Transverse colon (tissue), 4 donors: Measurements from ENCODE around the gene RAPGEF4. TPM values are rescaled to one million over a fixed set of nuclear protein-coding genes. Genes with fewer than 3 reads are reported as not detected.

Experiments used
- DNase-seq: peaks from one replicate; pipeline ENCODE4 v3.0.0-alpha.2; 2019
- H3K27ac ChIP-seq, 4 donors: fragments of 200-600 bp; sonication (generic); 2 replicates each; pipeline ENCODE4 v1.5.1; 2016 to 2018; ENCODE audit warnings: inconsistent platforms in 4 of 4
- H3K27me3 ChIP-seq: fragments of 200-600 bp; sonication (generic); 2 replicates; pipeline ENCODE4 v1.5.1; 2017; ENCODE audit warnings: inconsistent platforms
- H3K36me3 ChIP-seq, 4 donors: fragments of 200-600 bp; sonication (generic); 2 replicates each; pipeline ENCODE4 v1.5.1; 2017 to 2019; ENCODE audit warnings: inconsistent platforms in 4 of 4
- H3K4me1 ChIP-seq, 4 donors: fragments of 200-600 bp; sonication (generic); 2 replicates each; pipeline ENCODE4 v1.5.1; 2017 to 2020; ENCODE audit warnings: inconsistent platforms in 4 of 4
- H3K4me3 ChIP-seq, 4 donors: fragments of 200-600 bp; sonication (generic); 1 replicate in 1 of 4; 2 replicates in 3 of 4; pipeline versions ENCODE4 v1.5.1 to v1.6.1; 2017 to 2019; ENCODE audit warnings: inconsistent platforms in 4 of 4
- H3K9me3 ChIP-seq, 2 donors: fragments of 200-600 bp; sonication (generic); 2 replicates each; pipeline ENCODE4 v1.5.1; 2017 to 2019; ENCODE audit warnings: inconsistent platforms in 2 of 2
- EP300 ChIP-seq: sonication (generic); formaldehyde crosslinking; IDR thresholded peaks from one replicate; pipeline ENCODE4 v1.6.1; 2017; ENCODE audit warnings: antibody characterized with exemption, low read depth
- POLR2A ChIP-seq: fragments of 450-650 bp; IDR thresholded peaks from one replicate; pipeline ENCODE4 v1.6.1; 2016; ENCODE audit warnings: antibody characterized with exemption, mild to moderate bottlenecking, moderate library complexity
- POLR2AphosphoS5 ChIP-seq, 3 donors: sonication (generic); formaldehyde crosslinking; IDR thresholded peaks; one replicate each; pipeline ENCODE4 v1.6.1; 2016; ENCODE audit warnings: antibody characterized with exemption in 3 of 3
- WGBS, 2 donors: methylation state at CpG; one replicate each; pipeline ENCODE4 v1.1.5; 2018; ENCODE audit warnings: low coverage in 1 of 2; 5-methylcytosine and 5-hydroxymethylcytosine counted together
- in situ Hi-C, 4 donors: fragments of 200-750 bp; cut with MboI; loops; one replicate each; pipeline versions ENCODE4 v1.15.0 to v1.15.1; 2017; ENCODE audit warnings: low sequenced_read_pairs in 3 of 4, low pct_ligation_motif_present in 1 of 4, low pct_unique_long_range_greater_than_20kb in 1 of 4
- intact Hi-C: fragments of 100-400 bp; cut with DNase I; formaldehyde crosslinking; loops from one replicate; pipeline ENCODE4 v1.15.1; 2023; ENCODE audit warnings: low total_unique reads
- total RNA-seq, 4 donors: library from RNA; depleted of rRNA; stranded (reverse); fragments of >200 nt; gene quantifications; one replicate each; pipeline ENCODE4 v1.1.0, GENCODE V29; 2016
- TF ChIP-seq, protein P1 (sequence below), 5 experiments: fragments of 200-600 bp in 3 of 5; fragments of 450-650 bp in 2 of 5; sonication (generic) in 3 of 5; IDR thresholded peaks; 1 replicate in 2 of 5; 2 replicates in 3 of 5; pipeline ENCODE4 v1.5.1; 2016 to 2017; ENCODE audit warnings: antibody characterized with exemption in 5 of 5, inconsistent platforms in 3 of 5, mild to moderate bottlenecking in 2 of 5, moderate library complexity in 1 of 5

RAPGEF4 gene
- total RNA-seq, 4 donors from 2014 or later, result 1.4 to 12.3 (median 2.2) TPM; not detected in 1

DNA sequence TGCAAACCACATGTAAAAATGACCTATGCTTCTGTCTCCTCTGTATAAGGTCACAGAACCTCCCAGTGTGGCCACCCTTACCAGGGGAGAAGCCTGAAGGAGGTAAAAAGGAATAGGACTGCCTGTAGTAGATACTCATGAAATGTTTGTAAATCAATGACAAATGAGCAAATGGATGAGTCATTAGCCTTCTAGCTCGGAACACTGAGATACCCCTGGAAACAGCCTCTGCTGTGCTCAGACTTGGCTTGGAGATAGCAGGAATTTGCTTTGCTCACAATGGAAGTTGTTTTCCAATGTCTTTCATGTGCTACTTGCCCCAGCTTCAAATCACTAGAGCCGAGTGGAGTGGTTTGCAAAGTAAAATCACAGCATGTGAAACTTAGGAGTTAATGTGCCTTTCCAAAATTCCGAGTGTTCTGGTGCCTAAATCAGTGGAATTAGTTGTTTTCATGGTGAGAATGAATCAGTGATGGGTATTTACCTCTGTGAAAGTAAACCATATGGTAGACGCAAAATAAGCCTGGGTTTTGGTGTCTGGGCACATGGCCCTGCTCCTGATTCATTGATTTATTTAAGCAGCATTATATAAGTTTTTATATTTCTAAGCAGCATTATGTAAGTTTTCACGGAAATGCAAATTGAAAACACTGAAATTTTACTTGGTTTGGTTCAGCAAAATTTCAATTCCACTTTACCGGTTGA lies 186.0 kb downstream of the RAPGEF4 start:
- in situ Hi-C loops, result no loop called here
- DNase-seq, result no peak
- Histone ChIP-seq H3K27me3 (peaks cover 14% of the 10 kb centered on the region), H3K36me3 (no peaks in the 10 kb centered on the region), H3K9me3 (no peaks in the 10 kb centered on the region), H3K4me3 (no peak overlapping the region), H3K27ac (no peak overlapping the region), H3K4me1 (no peaks in the 10 kb centered on the region)
- 65 to 74% methylated on average over 6 of the region's 6 CpGs for WGBS, 2 donors
- intact Hi-C loops, result no loop called here
- TF ChIP-seq, protein P1, sequence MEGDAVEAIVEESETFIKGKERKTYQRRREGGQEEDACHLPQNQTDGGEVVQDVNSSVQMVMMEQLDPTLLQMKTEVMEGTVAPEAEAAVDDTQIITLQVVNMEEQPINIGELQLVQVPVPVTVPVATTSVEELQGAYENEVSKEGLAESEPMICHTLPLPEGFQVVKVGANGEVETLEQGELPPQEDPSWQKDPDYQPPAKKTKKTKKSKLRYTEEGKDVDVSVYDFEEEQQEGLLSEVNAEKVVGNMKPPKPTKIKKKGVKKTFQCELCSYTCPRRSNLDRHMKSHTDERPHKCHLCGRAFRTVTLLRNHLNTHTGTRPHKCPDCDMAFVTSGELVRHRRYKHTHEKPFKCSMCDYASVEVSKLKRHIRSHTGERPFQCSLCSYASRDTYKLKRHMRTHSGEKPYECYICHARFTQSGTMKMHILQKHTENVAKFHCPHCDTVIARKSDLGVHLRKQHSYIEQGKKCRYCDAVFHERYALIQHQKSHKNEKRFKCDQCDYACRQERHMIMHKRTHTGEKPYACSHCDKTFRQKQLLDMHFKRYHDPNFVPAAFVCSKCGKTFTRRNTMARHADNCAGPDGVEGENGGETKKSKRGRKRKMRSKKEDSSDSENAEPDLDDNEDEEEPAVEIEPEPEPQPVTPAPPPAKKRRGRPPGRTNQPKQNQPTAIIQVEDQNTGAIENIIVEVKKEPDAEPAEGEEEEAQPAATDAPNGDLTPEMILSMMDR (IDR thresholded peaks at IDR 0.05), result no peak
- TF ChIP-seq EP300 (no peak), POLR2A (no peak), POLR2AphosphoS5 (IDR thresholded peaks at IDR 0.05) (no peak)

DNA sequence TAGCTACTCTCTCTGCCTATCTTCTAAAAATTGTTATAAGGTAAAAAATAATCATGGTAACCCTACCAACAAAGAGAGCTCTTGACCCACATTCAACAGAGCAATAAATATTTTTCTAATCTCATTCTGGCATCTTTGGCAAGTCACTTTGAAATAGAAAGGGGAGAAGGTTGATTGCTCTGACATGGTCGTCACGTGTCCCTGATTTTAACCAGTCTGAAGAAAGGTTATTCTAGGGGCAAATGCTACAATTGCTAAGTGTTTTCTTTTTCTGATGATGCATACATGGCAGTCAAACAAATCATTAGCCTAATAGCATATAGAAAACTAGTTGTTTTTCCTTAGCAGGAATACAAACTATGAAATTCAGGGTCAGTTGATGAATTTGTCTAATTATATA lies 186.7 kb downstream of the RAPGEF4 start:
- H3K27ac ChIP-seq, result no peak overlapping the region
- peaks cover 0 to under 1% (median 0%) of the 10 kb centered on the region in 4 donors for H3K4me1 ChIP-seq
- WGBS, 2 donors, result 85% methylated on average over 2 of the region's 2 CpGs
- in situ Hi-C loops, result no loop called here
- DNase-seq, result no peak
- no peak for TF ChIP-seq POLR2A
- TF ChIP-seq EP300, result no peak
- TF ChIP-seq, protein P1 (IDR thresholded peaks at IDR 0.05), result no peak
- TF ChIP-seq POLR2AphosphoS5 (IDR thresholded peaks at IDR 0.05), result no peak
- H3K36me3 ChIP-seq, result no peaks in the 10 kb centered on the region
- intact Hi-C loops, result no loop called here
- H3K27me3 ChIP-seq, result peaks cover 19% of the 10 kb centered on the region
- no peak overlapping the region for H3K4me3 ChIP-seq
- no peaks in the 10 kb centered on the region for H3K9me3 ChIP-seq

DNA sequence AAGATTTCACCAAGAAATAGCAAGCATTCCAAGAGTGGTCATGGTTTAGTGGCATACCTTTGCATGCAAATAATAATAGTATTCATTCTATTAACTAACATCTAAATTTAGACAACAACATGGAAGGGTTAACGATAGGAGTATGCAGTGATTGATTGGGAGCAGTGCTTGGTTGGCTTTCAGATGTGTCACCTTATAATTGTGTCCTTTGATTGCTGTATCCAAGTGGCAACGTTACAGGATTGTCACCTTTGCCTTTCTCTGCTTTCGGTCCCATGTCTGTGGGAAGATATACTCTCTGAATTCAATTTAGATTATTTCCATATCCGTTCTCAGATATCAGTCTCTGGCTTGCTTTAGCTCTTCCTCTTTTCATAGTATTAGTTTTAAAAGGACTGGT lies 187.2 kb downstream of the RAPGEF4 start:
- Histone ChIP-seq H3K4me1 (peaks cover 0 to 5% (median 0%) of the 10 kb centered on the region in 4 donors), H3K27ac (no peak overlapping the region), H3K36me3 (no peaks in the 10 kb centered on the region), H3K9me3 (no peaks in the 10 kb centered on the region), H3K27me3 (peaks cover 20% of the 10 kb centered on the region), H3K4me3 (no peak overlapping the region)
- in situ Hi-C loops (no loop called here), intact Hi-C loops (no loop called here)
- no peak for DNase-seq
- WGBS, 2 donors, result 77 to 78% methylated on average over 4 of the region's 4 CpGs
- no peak for TF ChIP-seq EP300

DNA sequence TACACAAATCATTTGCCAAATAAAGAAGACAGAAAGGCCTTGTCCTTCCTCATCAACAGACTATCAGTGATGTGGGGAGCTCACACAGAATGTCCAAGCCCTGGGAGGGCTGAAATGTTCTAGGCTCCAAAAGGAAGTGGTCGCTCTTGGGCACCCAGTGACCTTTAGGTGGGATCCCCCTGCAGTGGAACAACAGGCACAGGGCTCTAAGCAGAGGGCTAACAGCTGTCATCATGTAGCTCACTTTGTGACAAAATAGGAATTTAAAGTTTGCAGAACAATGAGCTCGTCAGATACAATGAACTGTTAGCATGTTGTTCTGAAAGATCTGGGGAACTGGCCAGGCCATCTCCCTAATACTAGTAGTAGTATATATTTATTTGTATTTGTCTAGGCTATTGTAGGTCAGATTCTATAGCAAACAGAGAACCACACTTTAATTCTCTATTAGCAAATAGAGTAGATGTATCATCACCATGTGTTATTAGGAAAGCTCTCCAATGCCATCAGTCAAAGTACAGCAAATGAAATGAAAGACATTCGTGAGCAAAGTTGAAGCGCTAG lies 188.5 kb downstream of the RAPGEF4 start:
- intact Hi-C loops (no loop called here), in situ Hi-C loops (no loop called here)
- H3K9me3 ChIP-seq, result no peaks in the 10 kb centered on the region
- peaks cover 20% of the 10 kb centered on the region for H3K27me3 ChIP-seq
- WGBS, 2 donors, result 81 to 91% methylated on average over 3 to 4 of the region's 4 CpGs
- no peak for DNase-seq
- H3K4me1 ChIP-seq, result peaks cover 0 to 14% (median 2%) of the 10 kb centered on the region in 4 donors
- no peaks in the 10 kb centered on the region for H3K36me3 ChIP-seq
- no peak overlapping the region for H3K27ac ChIP-seq
- H3K4me3 ChIP-seq, result no peak overlapping the region
- TF ChIP-seq POLR2A (no peak), POLR2AphosphoS5 (IDR thresholded peaks at IDR 0.05) (no peak), EP300 (no peak)
- TF ChIP-seq, protein P1 (IDR thresholded peaks at IDR 0.05), result no peak
